GM20000 (cell line): ENCODE measurements around the gene TOR2A.

Source experiments
- DNase-seq: peaks from one replicate; pipeline ENCODE4 v3.0.0; 2012; ENCODE audit warnings: low spot score
- CTCF ChIP-seq: IDR thresholded peaks from 2 replicates; pipeline ENCODE4 v1.5.1; 2012; ENCODE audit warnings: mild to moderate bottlenecking, control low read depth; ENCODE audit errors: extremely low read depth, missing control alignments

The TOR2A gene

GRCh38 chr9:127738666-127739065 lies 3.6 kb upstream of the TOR2A start:
- no peak for DNase-seq
- TF ChIP-seq CTCF = no peak

GRCh38 chr9:127735530-127736185 lies 564 bp upstream of the TOR2A start:
- TF ChIP-seq CTCF = no peak
- DNase-seq = no peak

- TF ChIP-seq CTCF = no peak
- no peak for DNase-seq
Observed at GRCh38 chr9:127734247-127734746, 797 bp downstream of the TOR2A start.

- no peak for TF ChIP-seq CTCF
Observed at GRCh38 chr9:127733614-127734013, 1.5 kb downstream of the TOR2A start.

GRCh38 chr9:127732444-127732843 lies 2.6 kb downstream of the TOR2A start:
- DNase-seq = no peak
- no peak for TF ChIP-seq CTCF

More at GRCh38 chr9:127733614-127734013, 1.5 kb downstream of the TOR2A start:
- DNase-seq = no peak

- no peak for TF ChIP-seq CTCF
- DNase-seq = no peak
Observed at GRCh38 chr9:127731938-127732337, 3.2 kb downstream of the TOR2A start.

GRCh38 chr9:127730799-127731410 lies 4.2 kb downstream of the TOR2A start:
- TF ChIP-seq CTCF = no peak
- no peak for DNase-seq
